Epithelial cell of proximal tubule (primary cell): ENCODE results near the gene SARNP. TPM values are rescaled to one million over a fixed set of nuclear protein-coding genes. Genes with fewer than 3 reads are reported as not detected.
"Not testable (repeated sequence)": the region's sequence is repeated elsewhere in the genome, so short reads cannot be mapped to it uniquely, and the experiment has no call there.

Experiments
- DNase-seq: peaks from one replicate; pipeline ENCODE4 v3.0.0-alpha.2; 2011; ENCODE audit warnings: low read depth
- H3K4me3 ChIP-seq: 2 replicates; pipeline ENCODE4 v1.5.1; 2011; ENCODE audit warnings: low read depth, mild to moderate bottlenecking, low read length
- total RNA-seq: library from RNA; depleted of rRNA; stranded (reverse); fragments of >200 nt; gene quantifications from 2 replicates; pipeline ENCODE4 v1.2.3, GENCODE V29; 2015
- TF ChIP-seq, protein P1 (sequence below): conservative IDR thresholded peaks from 2 replicates; pipeline ENCODE4 v1.5.1; 2012; ENCODE audit warnings: low read depth, mild to moderate bottlenecking, low read length

The SARNP gene
- total RNA-seq, 1 donor from 2014 or later, result 203 TPM

DNA sequence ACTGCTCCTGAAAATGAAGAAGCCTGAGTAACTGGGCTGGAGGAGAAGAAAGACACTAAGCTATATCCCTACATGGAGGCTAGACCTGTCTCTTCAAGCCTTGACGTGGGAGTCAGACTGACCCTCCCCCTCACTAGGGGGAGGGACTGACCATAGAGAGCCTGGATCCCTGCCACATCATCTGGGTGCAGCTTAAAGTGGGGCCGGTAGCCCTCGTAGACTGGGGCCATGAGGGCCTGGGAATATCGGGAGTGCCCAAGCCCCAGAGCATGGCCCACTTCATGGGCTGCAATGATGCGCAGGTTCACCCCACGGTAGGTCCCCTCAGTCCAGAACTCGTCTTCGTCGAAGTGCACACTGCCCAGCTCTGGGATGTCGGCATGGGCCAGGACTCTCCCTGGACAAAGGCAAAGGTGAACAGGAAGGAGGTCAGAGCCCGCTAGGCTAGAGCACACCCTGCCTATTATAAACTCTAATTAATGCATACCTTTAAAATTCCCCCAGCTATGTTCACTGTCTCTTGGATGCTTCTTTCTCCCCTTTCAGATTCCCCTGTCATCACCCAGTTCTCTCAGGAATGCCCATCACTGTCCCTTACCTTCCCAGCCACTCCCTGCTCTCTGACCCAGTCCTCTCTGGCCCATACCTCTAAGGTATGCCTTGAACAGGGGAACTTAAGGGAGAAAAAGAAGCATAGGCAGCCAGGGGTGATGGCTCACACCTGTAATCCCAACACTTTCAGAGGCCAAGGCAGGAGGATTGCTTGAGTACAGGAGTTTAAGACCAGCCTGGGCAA lies 22.0 kb upstream of the SARNP start:
- H3K4me3 ChIP-seq, result no peak overlapping the region
- TF ChIP-seq, protein P1, sequence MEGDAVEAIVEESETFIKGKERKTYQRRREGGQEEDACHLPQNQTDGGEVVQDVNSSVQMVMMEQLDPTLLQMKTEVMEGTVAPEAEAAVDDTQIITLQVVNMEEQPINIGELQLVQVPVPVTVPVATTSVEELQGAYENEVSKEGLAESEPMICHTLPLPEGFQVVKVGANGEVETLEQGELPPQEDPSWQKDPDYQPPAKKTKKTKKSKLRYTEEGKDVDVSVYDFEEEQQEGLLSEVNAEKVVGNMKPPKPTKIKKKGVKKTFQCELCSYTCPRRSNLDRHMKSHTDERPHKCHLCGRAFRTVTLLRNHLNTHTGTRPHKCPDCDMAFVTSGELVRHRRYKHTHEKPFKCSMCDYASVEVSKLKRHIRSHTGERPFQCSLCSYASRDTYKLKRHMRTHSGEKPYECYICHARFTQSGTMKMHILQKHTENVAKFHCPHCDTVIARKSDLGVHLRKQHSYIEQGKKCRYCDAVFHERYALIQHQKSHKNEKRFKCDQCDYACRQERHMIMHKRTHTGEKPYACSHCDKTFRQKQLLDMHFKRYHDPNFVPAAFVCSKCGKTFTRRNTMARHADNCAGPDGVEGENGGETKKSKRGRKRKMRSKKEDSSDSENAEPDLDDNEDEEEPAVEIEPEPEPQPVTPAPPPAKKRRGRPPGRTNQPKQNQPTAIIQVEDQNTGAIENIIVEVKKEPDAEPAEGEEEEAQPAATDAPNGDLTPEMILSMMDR, result no peak
- DNase-seq, result no peak

DNA sequence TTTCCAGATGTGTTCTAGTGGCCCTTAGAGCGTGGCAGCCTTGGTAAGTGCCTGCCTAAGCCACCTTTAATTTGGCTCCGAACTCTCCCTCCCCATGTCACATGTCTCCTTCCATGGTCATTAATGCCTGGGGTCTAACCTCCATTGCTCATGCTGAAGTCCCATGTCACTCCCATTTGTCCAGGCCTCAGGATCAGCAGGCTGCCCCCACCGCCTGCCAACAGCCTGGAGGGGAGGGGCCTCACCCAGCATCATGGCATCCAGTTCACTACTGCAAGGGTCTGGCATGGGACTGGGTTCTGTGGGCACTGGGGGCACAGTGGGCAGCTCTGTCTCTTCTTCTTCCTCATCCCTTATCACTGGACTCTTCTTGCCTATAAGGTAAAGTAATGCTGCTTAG lies 20.8 kb upstream of the SARNP start:
- TF ChIP-seq, protein P1, result no peak
- H3K4me3 ChIP-seq, result no peak overlapping the region
- no peak for DNase-seq

DNA sequence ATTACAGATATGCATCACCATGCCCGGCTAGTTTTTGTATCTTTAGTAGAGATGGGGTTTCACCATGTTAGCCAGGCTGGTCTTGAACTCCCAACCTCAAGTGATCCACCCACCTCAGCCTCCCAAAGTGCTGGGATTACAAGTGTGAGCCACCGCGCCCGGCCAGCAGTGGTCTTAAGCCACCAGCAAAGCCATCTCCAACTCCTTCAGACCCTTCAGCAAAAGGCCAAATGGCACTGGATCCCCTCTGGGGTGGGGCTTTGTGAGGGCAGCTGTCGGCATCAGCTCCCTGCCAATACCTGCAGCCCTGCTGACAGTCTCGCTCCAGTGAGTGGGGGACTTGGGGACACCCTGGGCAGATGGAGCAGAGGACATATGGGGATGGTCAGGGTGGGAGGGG lies 16.9 kb upstream of the SARNP start:
- H3K4me3 ChIP-seq, DNase-seq: not testable (repeated sequence)

DNA sequence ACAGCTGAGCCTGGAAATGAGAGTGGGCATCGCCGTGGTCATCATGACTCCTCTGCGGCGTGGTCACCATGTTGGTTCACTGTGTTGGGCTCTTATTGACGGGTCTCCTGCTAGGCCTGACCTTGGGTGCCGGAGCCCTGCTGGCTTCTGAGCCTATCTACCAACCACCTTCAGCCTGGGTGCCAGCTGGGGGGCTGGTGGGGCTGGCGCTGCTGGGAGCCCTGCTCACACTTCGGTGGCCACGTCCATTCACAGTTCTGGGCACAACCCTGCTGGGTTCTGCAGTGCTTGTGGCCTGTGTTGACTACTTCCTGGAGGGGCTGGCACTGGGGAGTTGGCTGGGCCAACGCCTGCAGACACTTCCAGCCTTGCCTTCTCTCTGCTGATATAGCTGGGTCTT lies 15.5 kb upstream of the SARNP start:
- no peak for DNase-seq
- TF ChIP-seq, protein P1, result no peak
- H3K4me3 ChIP-seq, result no peak overlapping the region

DNA sequence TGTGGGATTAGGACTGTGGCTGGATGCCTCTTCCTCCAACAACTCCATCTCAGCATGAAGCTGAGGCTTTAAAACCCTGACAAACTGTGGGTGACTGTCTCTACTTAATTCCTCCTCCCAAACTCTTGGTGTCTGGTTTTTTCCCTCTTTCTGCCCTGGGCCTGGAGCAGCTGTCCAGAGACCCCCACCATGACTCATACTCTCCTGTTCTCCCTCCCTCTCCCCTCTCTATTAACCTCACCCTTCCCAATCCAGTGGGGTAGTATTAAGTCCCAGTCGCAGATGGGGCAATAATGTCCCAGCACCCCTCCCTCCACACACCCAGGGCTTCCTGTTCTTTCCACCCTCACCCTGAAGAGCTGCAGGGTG lies 13.9 kb upstream of the SARNP start:
- TF ChIP-seq, protein P1, result no peak
- peak overlapping the region; percentile 97 for H3K4me3 ChIP-seq
- no peak for DNase-seq

DNA sequence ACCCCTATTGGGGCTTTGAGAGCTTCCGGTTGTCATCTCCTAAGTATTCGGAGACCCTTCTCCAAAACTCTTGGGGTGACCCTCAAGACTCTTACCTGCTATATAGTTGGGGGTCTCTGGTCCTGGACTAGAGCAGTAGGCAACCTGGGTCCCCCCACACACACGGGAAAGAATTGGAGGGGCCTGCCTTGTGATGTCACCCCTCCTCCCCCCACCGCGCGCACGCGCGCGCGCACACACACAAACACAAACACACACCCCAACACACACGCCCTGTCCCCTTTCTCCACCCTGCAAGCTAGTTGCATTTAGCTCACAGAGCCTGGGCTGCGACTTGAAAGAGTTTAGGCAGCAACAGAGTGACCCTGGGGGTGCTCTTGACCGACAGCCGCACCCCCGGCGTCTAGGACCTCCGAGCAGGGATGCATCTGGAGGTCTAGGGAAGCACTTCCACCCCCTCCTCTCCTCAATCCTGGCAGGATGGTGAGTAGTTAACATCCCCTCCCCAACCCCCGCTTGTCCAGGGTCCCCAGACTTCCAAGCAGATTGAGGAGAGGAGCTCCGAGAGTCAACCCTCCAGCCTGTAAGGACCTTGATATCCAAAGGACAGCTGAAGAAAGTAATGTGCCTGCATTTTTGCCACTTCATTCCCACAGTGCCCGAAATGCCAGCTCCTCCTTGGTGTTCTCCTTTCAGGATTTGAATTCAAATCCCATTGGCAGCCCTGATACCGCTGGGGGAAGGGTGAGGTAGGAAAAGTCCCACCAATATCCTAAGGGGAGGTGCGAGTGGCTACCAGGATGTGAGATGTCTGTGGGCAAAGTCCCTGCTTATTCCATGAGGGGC lies 13.3 kb upstream of the SARNP start:
- no peak for DNase-seq

More for the DNA sequence above, 13.3 kb upstream of the SARNP start:
- TF ChIP-seq, protein P1, result no peak
- peak overlapping the region; percentile 97 for H3K4me3 ChIP-seq
